Astrocyte of the cerebellum (primary cell): ENCODE data around the gene IMPG1.

Experiments used
- DNase-seq: peaks from one replicate; pipeline ENCODE4 v3.0.0-alpha.2; 2011; ENCODE audit warnings: low read depth
- H3K4me3 ChIP-seq: 2 replicates; pipeline ENCODE4 v1.5.1; 2011; ENCODE audit warnings: mild to moderate bottlenecking, low read depth, low read length, moderate library complexity
- in situ Hi-C: cut with HindIII; loops from 2 replicates; pipeline ENCODE4 v1.10.0; 2017; ENCODE audit warnings: low sequenced_read_pairs
- TF ChIP-seq, protein P1 (sequence below): IDR thresholded peaks from 2 replicates; pipeline ENCODE4 v1.5.1; 2012; ENCODE audit warnings: low read length, low read depth, moderate library complexity, mild to moderate bottlenecking; ENCODE audit errors: missing control alignments

The IMPG1 gene

DNA sequence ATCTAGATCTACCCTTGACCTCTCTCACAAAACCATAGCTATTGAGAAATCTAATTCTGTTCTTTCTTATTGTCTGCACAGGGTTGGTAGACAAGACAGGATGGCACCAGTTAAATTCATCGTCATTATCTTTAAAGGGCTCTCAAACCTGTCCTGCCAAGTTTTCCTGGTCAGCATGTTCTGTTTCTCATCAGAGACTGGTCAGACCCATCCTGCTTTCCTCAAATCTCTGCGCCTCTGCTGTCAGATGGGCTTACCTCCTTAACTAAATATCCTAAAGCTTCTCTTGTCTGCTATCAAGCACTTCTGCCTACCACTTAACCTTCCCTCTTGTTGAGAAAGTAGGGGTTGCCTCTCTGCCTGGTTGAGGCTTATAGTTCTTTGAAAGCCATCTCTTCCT lies 198.2 kb downstream of the IMPG1 start:
- DNase-seq = no peak
- H3K4me3 ChIP-seq = no peak overlapping the region
- in situ Hi-C loops = no loop called here
- TF ChIP-seq, protein P1, sequence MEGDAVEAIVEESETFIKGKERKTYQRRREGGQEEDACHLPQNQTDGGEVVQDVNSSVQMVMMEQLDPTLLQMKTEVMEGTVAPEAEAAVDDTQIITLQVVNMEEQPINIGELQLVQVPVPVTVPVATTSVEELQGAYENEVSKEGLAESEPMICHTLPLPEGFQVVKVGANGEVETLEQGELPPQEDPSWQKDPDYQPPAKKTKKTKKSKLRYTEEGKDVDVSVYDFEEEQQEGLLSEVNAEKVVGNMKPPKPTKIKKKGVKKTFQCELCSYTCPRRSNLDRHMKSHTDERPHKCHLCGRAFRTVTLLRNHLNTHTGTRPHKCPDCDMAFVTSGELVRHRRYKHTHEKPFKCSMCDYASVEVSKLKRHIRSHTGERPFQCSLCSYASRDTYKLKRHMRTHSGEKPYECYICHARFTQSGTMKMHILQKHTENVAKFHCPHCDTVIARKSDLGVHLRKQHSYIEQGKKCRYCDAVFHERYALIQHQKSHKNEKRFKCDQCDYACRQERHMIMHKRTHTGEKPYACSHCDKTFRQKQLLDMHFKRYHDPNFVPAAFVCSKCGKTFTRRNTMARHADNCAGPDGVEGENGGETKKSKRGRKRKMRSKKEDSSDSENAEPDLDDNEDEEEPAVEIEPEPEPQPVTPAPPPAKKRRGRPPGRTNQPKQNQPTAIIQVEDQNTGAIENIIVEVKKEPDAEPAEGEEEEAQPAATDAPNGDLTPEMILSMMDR = no peak
